HepG2 (cell line): ENCODE results near the gene NUDT6. TPM values are rescaled to one million over a fixed set of nuclear protein-coding genes. Genes with fewer than 3 reads are reported as not detected.
A peak's percentile ranks its signal among the peaks of the same experiment; 100 is the strongest.

ENCODE experiments used
- ELF4 ChIP-seq: sonication (generic); formaldehyde crosslinking; IDR thresholded peaks from 2 replicates; pipeline ENCODE4 v1.5.0; 2020; ENCODE audit warnings: missing genetic modification reagents, mild to moderate bottlenecking, moderate library complexity, borderline replicate concordance
- NFE2L2 ChIP-seq: fragments of 150-350 bp; IDR thresholded peaks from 2 replicates; pipeline ENCODE4 v1.6.1; 2014; ENCODE audit warnings: low read length
- PBX2 ChIP-seq: IDR thresholded peaks from 2 replicates; pipeline ENCODE4 v1.6.1; 2016; ENCODE audit warnings: control low read depth
- REXO4 ChIP-seq: sonication (generic); formaldehyde crosslinking; IDR thresholded peaks from 2 replicates; pipeline ENCODE4 v1.8.0; 2022; ENCODE audit warnings: missing genetic modification reagents, mild to moderate bottlenecking, borderline replicate concordance
- SP140L ChIP-seq: sonication (generic); formaldehyde crosslinking; IDR thresholded peaks from 2 replicates; pipeline ENCODE4 v1.4.0; 2020; ENCODE audit warnings: missing genetic modification reagents, borderline replicate concordance
- ZKSCAN5 ChIP-seq: sonication (generic); formaldehyde crosslinking; IDR thresholded peaks from 2 replicates; pipeline ENCODE4 v1.5.1; 2020; ENCODE audit warnings: mild to moderate bottlenecking, missing genetic modification reagents
- ZNF703 ChIP-seq: sonication (generic); formaldehyde crosslinking; IDR thresholded peaks from 2 replicates; pipeline ENCODE4 v1.5.1; 2020; ENCODE audit warnings: missing genetic modification reagents, mild to moderate bottlenecking, moderate library complexity, borderline replicate concordance
- ZNF790 ChIP-seq: sonication (generic); formaldehyde crosslinking; IDR thresholded peaks from 2 replicates; pipeline ENCODE4 v1.8.0; 2022; ENCODE audit warnings: missing genetic modification reagents, mild to moderate bottlenecking, borderline replicate concordance
- ZNF883 ChIP-seq: sonication (generic); formaldehyde crosslinking; IDR thresholded peaks from 2 replicates; pipeline ENCODE4 v1.5.1; 2020; ENCODE audit warnings: mild to moderate bottlenecking, missing genetic modification reagents; ENCODE audit errors: not compliant biosample characterization
- ZSCAN9 ChIP-seq: IDR thresholded peaks from 2 replicates; pipeline ENCODE4 v1.6.1; 2016; ENCODE audit warnings: borderline replicate concordance
- polyA plus RNA-seq, 8 experiments: library from polyadenylated mRNA; depleted of rRNA in 3 of 8; stranded (reverse) in 7 of 8; unstranded in 1 of 8; fragments of >200 nt; fragmentation: Illumina TruSeq in 4 of 8; extraction: Trizol in 4 of 8; gene quantifications; 2 replicates each; pipeline versions ENCODE4 v1.2.1 to v1.2.3, GENCODE V29; 2011 to 2016; ENCODE audit warnings: low read depth in 4 of 8, missing spikeins in 1 of 8, mixed read lengths in 1 of 8; ENCODE audit not compliant: insufficient read depth in 1 of 8
- total RNA-seq, 5 experiments: library from RNA; depleted of rRNA; stranded (reverse); fragments of >200 nt; fragmentation: Illumina TruSeq; extraction: Trizol; gene quantifications; 2 replicates each; pipeline ENCODE4 v1.2.3, GENCODE V29; 2016; ENCODE audit warnings: low read depth in 1 of 5
- TF ChIP-seq, protein P1 (sequence below): sonication (generic); formaldehyde crosslinking; IDR thresholded peaks from 2 replicates; pipeline ENCODE4 v1.5.0; 2020; ENCODE audit warnings: mild to moderate bottlenecking, missing genetic modification reagents, borderline replicate concordance
- TF ChIP-seq, protein P2 (sequence below): sonication (generic); formaldehyde crosslinking; IDR thresholded peaks from 2 replicates; pipeline ENCODE4 v1.4.0; 2020; ENCODE audit warnings: missing genetic modification reagents; ENCODE audit errors: not compliant biosample characterization
- TF ChIP-seq, protein P3 (sequence below): sonication (generic); formaldehyde crosslinking; IDR thresholded peaks from 2 replicates; pipeline ENCODE4; 2020; ENCODE audit warnings: missing genetic modification reagents, mild to moderate bottlenecking, borderline replicate concordance
- TF ChIP-seq, protein P4 (sequence below): IDR thresholded peaks from 2 replicates; pipeline ENCODE4 v1.6.1; 2016; ENCODE audit warnings: mild to moderate bottlenecking
- TF ChIP-seq, protein P5 (sequence below): sonication (generic); formaldehyde crosslinking; IDR thresholded peaks from 2 replicates; pipeline ENCODE4 v1.4.0; 2020; ENCODE audit warnings: low read depth, mild to moderate bottlenecking, missing genetic modification reagents

NUDT6 gene
- total and polyA plus RNA-seq, 2 of the 13 experiments (the other 11 are each of a cell fraction or from before 2014, with no cell fraction given): 4.8 to 8.3 TPM

- TF ChIP-seq, protein P1, sequence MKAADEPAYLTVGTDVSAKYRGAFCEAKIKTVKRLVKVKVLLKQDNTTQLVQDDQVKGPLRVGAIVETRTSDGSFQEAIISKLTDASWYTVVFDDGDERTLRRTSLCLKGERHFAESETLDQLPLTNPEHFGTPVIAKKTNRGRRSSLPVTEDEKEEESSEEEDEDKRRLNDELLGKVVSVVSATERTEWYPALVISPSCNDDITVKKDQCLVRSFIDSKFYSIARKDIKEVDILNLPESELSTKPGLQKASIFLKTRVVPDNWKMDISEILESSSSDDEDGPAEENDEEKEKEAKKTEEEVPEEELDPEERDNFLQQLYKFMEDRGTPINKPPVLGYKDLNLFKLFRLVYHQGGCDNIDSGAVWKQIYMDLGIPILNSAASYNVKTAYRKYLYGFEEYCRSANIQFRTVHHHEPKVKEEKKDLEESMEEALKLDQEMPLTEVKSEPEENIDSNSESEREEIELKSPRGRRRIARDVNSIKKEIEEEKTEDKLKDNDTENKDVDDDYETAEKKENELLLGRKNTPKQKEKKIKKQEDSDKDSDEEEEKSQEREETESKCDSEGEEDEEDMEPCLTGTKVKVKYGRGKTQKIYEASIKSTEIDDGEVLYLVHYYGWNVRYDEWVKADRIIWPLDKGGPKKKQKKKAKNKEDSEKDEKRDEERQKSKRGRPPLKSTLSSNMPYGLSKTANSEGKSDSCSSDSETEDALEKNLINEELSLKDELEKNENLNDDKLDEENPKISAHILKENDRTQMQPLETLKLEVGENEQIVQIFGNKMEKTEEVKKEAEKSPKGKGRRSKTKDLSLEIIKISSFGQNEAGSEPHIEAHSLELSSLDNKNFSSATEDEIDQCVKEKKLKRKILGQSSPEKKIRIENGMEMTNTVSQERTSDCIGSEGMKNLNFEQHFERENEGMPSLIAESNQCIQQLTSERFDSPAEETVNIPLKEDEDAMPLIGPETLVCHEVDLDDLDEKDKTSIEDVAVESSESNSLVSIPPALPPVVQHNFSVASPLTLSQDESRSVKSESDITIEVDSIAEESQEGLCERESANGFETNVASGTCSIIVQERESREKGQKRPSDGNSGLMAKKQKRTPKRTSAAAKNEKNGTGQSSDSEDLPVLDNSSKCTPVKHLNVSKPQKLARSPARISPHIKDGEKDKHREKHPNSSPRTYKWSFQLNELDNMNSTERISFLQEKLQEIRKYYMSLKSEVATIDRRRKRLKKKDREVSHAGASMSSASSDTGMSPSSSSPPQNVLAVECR (CRISPR knock-in tag): no peak; the same call in 1 of the 2 replicates
- TF ChIP-seq ZNF790 (CRISPR knock-in tag): no peak
- TF ChIP-seq, protein P2, sequence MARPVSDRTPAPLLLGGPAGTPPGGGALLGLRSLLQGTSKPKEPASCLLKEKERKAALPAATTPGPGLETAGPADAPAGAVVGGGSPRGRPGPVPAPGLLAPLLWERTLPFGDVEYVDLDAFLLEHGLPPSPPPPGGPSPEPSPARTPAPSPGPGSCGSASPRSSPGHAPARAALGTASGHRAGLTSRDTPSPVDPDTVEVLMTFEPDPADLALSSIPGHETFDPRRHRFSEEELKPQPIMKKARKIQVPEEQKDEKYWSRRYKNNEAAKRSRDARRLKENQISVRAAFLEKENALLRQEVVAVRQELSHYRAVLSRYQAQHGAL: peak; percentile 39
- TF ChIP-seq ZKSCAN5: no peak
- TF ChIP-seq, protein P3, sequence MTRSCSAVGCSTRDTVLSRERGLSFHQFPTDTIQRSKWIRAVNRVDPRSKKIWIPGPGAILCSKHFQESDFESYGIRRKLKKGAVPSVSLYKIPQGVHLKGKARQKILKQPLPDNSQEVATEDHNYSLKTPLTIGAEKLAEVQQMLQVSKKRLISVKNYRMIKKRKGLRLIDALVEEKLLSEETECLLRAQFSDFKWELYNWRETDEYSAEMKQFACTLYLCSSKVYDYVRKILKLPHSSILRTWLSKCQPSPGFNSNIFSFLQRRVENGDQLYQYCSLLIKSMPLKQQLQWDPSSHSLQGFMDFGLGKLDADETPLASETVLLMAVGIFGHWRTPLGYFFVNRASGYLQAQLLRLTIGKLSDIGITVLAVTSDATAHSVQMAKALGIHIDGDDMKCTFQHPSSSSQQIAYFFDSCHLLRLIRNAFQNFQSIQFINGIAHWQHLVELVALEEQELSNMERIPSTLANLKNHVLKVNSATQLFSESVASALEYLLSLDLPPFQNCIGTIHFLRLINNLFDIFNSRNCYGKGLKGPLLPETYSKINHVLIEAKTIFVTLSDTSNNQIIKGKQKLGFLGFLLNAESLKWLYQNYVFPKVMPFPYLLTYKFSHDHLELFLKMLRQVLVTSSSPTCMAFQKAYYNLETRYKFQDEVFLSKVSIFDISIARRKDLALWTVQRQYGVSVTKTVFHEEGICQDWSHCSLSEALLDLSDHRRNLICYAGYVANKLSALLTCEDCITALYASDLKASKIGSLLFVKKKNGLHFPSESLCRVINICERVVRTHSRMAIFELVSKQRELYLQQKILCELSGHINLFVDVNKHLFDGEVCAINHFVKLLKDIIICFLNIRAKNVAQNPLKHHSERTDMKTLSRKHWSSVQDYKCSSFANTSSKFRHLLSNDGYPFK (CRISPR knock-in tag): peak; percentile 52; the same call in 1 of the 2 replicates
- no peak; the same call in 1 of the 2 replicates for TF ChIP-seq ZSCAN9 (CRISPR knock-in tag)
- TF ChIP-seq PBX2 (CRISPR knock-in tag): no peak
- no peak for TF ChIP-seq NFE2L2
- TF ChIP-seq, protein P4, sequence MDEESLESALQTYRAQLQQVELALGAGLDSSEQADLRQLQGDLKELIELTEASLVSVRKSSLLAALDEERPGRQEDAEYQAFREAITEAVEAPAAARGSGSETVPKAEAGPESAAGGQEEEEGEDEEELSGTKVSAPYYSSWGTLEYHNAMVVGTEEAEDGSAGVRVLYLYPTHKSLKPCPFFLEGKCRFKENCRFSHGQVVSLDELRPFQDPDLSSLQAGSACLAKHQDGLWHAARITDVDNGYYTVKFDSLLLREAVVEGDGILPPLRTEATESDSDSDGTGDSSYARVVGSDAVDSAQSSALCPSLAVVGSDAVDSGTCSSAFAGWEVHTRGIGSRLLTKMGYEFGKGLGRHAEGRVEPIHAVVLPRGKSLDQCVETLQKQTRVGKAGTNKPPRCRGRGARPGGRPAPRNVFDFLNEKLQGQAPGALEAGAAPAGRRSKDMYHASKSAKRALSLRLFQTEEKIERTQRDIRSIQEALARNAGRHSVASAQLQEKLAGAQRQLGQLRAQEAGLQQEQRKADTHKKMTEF (CRISPR knock-in tag): peak; percentile 69; the same call in 1 of the 2 replicates
- TF ChIP-seq REXO4: no peak
- no peak for TF ChIP-seq ZNF883
- peak; percentile 20; the same call in 1 of the 2 replicates for TF ChIP-seq ELF4 (CRISPR knock-in tag)
- no peak for TF ChIP-seq SP140L
- TF ChIP-seq ZNF703 (CRISPR knock-in tag): no peak
- TF ChIP-seq, protein P5, sequence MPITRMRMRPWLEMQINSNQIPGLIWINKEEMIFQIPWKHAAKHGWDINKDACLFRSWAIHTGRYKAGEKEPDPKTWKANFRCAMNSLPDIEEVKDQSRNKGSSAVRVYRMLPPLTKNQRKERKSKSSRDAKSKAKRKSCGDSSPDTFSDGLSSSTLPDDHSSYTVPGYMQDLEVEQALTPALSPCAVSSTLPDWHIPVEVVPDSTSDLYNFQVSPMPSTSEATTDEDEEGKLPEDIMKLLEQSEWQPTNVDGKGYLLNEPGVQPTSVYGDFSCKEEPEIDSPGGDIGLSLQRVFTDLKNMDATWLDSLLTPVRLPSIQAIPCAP (CRISPR knock-in tag): no peak
Observed at GRCh38 chr4:122921971-122922876, at the start of gene NUDT6 (continued).
